ENCODE results near the gene ZNF407.

DNA sequence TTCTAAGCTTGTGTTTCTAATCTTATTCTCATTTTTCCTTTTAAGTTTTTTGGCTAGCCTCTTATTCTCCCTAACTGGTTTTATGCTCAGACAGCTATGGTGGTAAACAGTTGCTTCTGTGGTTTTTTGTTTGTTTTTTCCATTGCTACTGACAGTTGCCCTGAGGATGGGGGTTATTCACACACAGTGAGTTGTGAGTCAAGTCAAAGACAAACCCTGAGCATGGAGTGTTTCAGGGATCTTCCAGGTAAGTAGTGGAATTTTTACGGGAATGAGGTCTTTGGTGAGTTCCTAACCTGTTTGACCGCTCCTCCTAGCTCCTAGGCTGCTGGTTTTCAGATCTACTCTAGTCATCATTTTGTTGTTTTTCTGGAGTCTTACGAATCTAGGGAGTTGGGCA, 162.8 kb downstream of the ZNF407 start:
- TF ChIP-seq, protein P1, sequence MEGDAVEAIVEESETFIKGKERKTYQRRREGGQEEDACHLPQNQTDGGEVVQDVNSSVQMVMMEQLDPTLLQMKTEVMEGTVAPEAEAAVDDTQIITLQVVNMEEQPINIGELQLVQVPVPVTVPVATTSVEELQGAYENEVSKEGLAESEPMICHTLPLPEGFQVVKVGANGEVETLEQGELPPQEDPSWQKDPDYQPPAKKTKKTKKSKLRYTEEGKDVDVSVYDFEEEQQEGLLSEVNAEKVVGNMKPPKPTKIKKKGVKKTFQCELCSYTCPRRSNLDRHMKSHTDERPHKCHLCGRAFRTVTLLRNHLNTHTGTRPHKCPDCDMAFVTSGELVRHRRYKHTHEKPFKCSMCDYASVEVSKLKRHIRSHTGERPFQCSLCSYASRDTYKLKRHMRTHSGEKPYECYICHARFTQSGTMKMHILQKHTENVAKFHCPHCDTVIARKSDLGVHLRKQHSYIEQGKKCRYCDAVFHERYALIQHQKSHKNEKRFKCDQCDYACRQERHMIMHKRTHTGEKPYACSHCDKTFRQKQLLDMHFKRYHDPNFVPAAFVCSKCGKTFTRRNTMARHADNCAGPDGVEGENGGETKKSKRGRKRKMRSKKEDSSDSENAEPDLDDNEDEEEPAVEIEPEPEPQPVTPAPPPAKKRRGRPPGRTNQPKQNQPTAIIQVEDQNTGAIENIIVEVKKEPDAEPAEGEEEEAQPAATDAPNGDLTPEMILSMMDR (conservative IDR thresholded peaks at IDR 0.05 in 1 of 2, IDR thresholded peaks at IDR 0.05 in 1 of 2; ENCODE audit: extremely low read depth in 1 of 2, insufficient read depth in 1 of 2, low read depth in 1 of 2, low read length in 2 of 2) = no peak
- no peak for TF ChIP-seq EZH2 (IDR thresholded peaks at IDR 0.05; ENCODE audit: borderline replicate concordance, low read length)
